Medulla oblongata (tissue), 1 donor: ENCODE data around the gene MOB1A.
A peak's percentile ranks its signal among the peaks of the same experiment; 100 is the strongest.
"Not testable (repeated sequence)": the region's sequence is repeated elsewhere in the genome, so short reads cannot be mapped to it uniquely, and the experiment has no call there.

Experiments
- DNase-seq: peaks from one replicate; pipeline ENCODE4 v3.0.0-alpha.2; 2015; ENCODE audit errors: extremely low spot score

Gene MOB1A

DNA sequence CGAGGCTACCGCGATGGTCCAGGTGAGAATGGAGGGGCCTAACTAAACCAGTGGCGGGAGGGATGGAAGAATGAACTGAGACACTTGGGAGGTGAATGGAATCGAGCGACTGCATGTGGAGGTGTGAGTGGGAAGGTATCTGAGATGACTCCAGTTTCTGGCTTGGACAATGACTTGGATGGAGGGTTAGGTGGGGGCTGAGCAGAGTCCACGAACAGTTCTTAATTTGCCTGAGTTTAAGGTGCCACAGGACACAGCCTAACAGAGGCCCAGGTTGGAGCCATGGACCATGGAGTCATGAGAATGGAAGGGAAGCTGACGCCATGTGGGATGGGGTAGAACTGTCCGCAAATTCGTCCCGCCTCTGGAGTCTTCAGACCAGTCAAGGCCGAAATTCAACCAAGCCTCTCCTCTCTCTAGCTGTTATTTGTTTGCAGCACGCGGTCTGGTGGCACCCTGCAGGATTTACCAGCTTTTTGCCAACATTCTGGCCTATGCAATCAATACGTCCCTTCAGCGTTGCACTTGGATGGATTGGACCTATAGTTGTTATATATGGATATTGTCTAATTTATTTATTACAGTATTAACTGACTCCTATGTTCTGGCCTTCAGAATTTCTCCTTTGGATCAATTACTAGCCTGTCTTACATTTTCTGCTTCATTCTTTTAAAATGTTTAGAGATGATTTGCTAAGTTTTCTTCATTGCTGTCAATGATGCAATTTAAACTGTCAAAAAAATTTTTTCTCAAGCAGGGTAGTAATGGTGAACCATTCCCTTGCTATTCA lies 30.0 kb downstream of the MOB1A start:
- no peak for DNase-seq

GRCh38 chr2:74147727-74148456 lies 30.8 kb downstream of the MOB1A start, which contains the start of gene BOLA3:
Gene BOLA3 (minus strand): TSS chr2:74147912. CDS start chr2:74147874, 38 bp downstream.
- peak; percentile 87 for DNase-seq

- DNase-seq, result peak; percentile 11
Measured at GRCh38 chr2:74146929-74147726, 31.6 kb downstream of the MOB1A start.

GRCh38 chr2:74142340-74142739 lies 36.3 kb downstream of the MOB1A start:
- DNase-seq, result no peak

- DNase-seq, result no peak
Measured at GRCh38 chr2:74138600-74139323, 39.9 kb downstream of the MOB1A start.

- DNase-seq, result no peak
Measured at GRCh38 chr2:74137651-74138599, 40.8 kb downstream of the MOB1A start.

- no peak for DNase-seq
Measured at GRCh38 chr2:74131901-74132300, 46.8 kb downstream of the MOB1A start.

DNA sequence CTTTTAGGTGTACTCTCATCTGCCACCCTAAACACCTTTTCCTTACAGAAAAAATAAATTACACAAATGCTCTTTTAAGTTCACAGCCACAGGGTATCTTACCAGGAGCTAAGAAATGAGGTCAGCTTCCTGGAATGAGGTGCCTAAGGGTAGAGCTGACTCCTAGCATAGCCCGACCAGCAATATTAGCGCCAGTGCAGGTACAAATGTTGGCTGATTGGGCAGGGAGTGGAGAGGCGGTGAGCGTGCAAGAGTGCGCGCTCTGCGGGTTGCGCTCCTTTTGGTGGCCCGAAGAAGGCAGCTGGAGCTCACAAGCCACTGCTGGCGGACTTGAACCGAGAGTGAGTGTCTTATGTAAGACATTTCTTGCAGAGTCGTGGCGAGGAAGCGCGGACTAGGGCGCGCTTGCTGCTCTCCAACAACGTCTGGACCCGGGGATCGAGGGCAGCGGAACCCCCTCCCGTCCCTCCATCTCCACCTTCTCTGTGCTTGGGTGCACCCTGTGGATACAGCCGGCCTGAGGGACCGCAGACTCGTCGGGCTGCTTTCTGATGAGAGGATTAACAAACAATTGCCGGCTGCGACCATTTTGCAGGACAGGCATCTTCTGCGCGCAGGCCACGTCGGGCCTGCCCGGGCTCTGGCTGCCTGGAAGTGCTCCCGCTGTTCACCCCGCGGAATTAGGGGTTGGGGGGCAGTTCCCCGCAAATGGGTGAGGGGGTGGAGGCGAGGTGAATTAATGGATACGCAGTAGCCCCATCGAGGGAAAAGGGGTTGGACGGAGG lies 48.3 kb downstream of the MOB1A start:
- DNase-seq, result no peak

GRCh38 chr2:74128206-74128605 lies 50.5 kb downstream of the MOB1A start:
- DNase-seq, result no peak

DNA sequence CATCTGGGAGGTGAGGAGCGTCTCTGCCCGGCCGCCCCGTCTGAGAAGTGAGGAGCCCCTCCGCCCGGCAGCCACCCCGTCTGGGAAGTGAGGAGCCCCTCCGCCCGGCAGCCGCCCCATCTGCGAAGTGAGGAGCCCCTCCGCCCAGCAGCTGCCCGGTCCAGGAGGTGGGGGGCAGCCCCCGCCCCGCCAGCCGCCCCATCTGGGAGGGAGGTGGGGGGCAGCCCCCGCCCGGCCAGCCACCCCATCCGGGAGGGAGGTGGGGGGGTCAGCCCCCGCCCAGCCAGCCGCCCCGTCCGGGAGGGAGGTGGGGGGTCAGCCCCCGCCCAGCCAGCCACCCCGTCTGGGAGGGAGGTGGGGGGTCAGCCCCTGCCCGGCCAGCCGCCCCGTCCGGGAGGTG lies 54.7 kb downstream of the MOB1A start:
- not testable (repeated sequence) for DNase-seq

DNA sequence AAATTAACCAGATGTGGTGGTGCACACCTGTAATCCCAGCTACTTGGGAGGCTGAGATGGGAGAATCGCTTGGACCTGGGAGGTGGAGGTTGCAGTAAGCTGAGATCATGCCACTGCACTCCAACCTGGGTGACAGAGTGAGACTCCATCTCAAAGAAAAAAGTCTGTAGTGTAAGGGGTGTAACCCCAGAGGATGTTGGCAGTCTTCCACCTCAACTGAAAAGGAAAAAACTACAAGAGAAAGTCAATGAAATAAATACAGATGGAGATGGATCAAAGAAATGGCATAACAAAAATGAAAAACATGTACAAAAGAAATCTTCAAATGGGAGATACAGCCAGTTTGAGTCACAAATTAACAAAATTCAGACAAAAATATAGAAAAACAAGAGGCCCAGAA lies 56.8 kb downstream of the MOB1A start:
- DNase-seq, result not testable (repeated sequence)

- DNase-seq, result peak; percentile 81
Measured at GRCh38 chr2:74119912-74120825, 58.5 kb downstream of the MOB1A start.

DNA sequence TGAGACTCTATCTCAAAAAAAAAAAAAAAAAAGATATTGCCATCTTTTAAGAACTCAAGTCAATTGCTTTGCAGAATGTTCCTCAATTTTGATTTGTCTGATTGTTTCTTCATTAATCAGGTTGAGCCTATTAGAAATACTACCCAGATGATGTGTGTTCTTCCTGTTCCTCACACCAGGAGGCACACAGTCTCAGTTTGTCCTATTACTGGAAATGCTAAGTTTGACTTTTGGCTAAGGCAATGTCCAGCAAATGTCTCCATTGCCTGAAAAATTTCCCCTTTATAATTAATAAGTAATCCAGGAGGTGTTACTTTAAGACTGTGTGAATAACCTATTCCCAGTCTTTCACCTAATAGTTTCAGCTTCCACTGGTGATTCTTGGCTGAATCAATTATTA lies 59.3 kb downstream of the MOB1A start:
- DNase-seq, result no peak

- no peak for DNase-seq
Measured at GRCh38 chr2:74111380-74111779, 67.3 kb downstream of the MOB1A start.

- DNase-seq, result no peak
Measured at GRCh38 chr2:74110537-74110936, 68.1 kb downstream of the MOB1A start.

DNA sequence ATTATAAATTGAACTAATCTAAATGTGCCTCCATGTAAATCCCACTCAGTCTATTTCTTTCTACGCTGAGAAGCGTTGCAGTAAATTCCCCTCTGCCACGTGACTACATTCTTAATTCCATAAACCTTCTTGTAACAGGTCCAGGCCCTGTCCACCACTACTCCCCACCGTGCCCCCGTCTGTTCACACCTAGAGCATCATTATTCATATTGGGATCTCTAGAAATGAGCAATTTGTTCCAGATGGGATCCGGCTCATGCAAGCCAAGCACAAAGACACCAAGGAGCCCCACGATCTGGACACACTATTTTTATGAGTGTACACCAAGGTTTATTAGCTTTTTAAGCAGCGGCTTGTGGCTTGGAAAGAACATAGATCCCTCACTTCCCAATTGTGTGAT lies 69.1 kb downstream of the MOB1A start:
- no peak for DNase-seq

- DNase-seq, result no peak
Measured at GRCh38 chr2:74107071-74107470, 71.6 kb downstream of the MOB1A start.

DNA sequence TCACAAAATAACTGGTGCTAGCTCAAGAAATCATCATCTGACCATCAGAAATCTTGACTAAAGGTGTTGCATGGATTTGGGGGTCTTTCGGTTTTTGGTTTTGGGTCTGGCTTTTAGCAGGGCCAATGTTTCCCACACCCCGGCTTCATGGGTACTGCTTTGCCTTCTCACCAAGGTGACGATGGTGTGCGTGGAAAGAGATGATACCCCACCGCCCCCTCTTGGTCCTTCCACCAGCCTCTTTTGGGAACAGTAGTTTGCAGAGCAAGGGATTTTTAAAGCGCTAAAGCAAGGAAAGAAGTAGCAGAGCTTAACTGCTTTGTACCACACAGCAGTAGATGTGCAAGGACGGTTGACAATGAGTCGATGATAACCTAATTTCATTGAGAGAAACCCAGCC lies 73.3 kb downstream of the MOB1A start:
- no peak for DNase-seq

GRCh38 chr2:74104839-74105238 lies 73.8 kb downstream of the MOB1A start:
- DNase-seq, result no peak
